HL-60 (cell line): ENCODE data around the gene ERBB4.

ENCODE experiments used
- DNase-seq, 2 experiments: peaks; one replicate each; pipeline ENCODE4 v3.0.0-alpha.2; 2010 to 2020; ENCODE audit warnings: low read depth in 1 of 2, low spot score in 1 of 2
- H3K27ac ChIP-seq: fragments of 250-450 bp; sonication (Bioruptor Pico); replicated peaks from 2 replicates; pipeline ENCODE4 v1.5.1; 2020; ENCODE audit warnings: mild to moderate bottlenecking, moderate library complexity
- H3K27me3 ChIP-seq: fragments of 250-450 bp; sonication (Bioruptor Pico); 2 replicates; pipeline ENCODE4 v1.5.1; 2021; ENCODE audit warnings: mild to moderate bottlenecking, moderate library complexity; ENCODE audit not compliant: insufficient read depth, poor library complexity, severe bottlenecking
- H3K4me3 ChIP-seq: replicated peaks from 2 replicates; pipeline ENCODE4 v1.5.1; 2011; ENCODE audit warnings: mild to moderate bottlenecking, control low read depth, low read length; ENCODE audit not compliant: insufficient read depth
- GABPA ChIP-seq: IDR thresholded peaks from 2 replicates; pipeline ENCODE4 v1.6.1; 2012; ENCODE audit warnings: low read depth
- POLR2AphosphoS5 ChIP-seq: IDR thresholded peaks from 2 replicates; pipeline ENCODE4 v1.6.1; 2012; ENCODE audit warnings: low read depth
- SPI1 ChIP-seq: IDR thresholded peaks from 2 replicates; pipeline ENCODE4 v1.6.1; 2012; ENCODE audit warnings: low read depth, mild to moderate bottlenecking, borderline replicate concordance
- TF ChIP-seq, protein P1 (sequence below): IDR thresholded peaks from one replicate; pipeline ENCODE4 v1.5.1; 2011; ENCODE audit warnings: low read length, control low read depth, inconsistent platforms; ENCODE audit not compliant: insufficient read depth
- TF ChIP-seq, protein P2 (sequence below): IDR thresholded peaks from 2 replicates; pipeline ENCODE4 v1.6.1; 2012; ENCODE audit warnings: low read depth; ENCODE audit not compliant: insufficient replicate concordance

ERBB4 gene

DNA sequence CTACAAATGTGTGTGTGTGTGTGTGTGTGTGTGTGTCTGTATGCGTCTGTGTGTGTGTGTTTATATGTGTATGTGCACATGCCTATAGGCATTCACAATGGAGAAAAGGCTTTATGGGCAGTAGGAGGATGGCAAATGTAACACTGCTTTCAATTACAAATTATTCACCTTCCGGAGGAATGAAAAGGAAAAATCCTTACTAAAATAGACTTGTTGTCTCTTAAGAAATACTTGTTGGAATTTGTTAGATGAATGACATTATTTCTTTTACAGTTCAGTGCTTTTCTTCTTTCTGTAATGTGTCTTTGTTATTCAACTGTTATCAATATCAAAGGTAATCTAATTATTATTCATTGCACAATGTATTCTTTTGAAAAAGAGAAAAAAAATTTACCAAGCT is 874.3 kb downstream of the ERBB4 start:
- no peak for DNase-seq
- H3K4me3 ChIP-seq = no peak overlapping the region
- H3K27me3 ChIP-seq = no peaks in the 10 kb centered on the region
- TF ChIP-seq, protein P1, sequence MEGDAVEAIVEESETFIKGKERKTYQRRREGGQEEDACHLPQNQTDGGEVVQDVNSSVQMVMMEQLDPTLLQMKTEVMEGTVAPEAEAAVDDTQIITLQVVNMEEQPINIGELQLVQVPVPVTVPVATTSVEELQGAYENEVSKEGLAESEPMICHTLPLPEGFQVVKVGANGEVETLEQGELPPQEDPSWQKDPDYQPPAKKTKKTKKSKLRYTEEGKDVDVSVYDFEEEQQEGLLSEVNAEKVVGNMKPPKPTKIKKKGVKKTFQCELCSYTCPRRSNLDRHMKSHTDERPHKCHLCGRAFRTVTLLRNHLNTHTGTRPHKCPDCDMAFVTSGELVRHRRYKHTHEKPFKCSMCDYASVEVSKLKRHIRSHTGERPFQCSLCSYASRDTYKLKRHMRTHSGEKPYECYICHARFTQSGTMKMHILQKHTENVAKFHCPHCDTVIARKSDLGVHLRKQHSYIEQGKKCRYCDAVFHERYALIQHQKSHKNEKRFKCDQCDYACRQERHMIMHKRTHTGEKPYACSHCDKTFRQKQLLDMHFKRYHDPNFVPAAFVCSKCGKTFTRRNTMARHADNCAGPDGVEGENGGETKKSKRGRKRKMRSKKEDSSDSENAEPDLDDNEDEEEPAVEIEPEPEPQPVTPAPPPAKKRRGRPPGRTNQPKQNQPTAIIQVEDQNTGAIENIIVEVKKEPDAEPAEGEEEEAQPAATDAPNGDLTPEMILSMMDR = no peak
- no peak for TF ChIP-seq SPI1
- TF ChIP-seq, protein P2, sequence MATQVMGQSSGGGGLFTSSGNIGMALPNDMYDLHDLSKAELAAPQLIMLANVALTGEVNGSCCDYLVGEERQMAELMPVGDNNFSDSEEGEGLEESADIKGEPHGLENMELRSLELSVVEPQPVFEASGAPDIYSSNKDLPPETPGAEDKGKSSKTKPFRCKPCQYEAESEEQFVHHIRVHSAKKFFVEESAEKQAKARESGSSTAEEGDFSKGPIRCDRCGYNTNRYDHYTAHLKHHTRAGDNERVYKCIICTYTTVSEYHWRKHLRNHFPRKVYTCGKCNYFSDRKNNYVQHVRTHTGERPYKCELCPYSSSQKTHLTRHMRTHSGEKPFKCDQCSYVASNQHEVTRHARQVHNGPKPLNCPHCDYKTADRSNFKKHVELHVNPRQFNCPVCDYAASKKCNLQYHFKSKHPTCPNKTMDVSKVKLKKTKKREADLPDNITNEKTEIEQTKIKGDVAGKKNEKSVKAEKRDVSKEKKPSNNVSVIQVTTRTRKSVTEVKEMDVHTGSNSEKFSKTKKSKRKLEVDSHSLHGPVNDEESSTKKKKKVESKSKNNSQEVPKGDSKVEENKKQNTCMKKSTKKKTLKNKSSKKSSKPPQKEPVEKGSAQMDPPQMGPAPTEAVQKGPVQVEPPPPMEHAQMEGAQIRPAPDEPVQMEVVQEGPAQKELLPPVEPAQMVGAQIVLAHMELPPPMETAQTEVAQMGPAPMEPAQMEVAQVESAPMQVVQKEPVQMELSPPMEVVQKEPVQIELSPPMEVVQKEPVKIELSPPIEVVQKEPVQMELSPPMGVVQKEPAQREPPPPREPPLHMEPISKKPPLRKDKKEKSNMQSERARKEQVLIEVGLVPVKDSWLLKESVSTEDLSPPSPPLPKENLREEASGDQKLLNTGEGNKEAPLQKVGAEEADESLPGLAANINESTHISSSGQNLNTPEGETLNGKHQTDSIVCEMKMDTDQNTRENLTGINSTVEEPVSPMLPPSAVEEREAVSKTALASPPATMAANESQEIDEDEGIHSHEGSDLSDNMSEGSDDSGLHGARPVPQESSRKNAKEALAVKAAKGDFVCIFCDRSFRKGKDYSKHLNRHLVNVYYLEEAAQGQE = no peak
- TF ChIP-seq GABPA = no peak
- no peak for TF ChIP-seq POLR2AphosphoS5
- H3K27ac ChIP-seq = no peak overlapping the region

DNA sequence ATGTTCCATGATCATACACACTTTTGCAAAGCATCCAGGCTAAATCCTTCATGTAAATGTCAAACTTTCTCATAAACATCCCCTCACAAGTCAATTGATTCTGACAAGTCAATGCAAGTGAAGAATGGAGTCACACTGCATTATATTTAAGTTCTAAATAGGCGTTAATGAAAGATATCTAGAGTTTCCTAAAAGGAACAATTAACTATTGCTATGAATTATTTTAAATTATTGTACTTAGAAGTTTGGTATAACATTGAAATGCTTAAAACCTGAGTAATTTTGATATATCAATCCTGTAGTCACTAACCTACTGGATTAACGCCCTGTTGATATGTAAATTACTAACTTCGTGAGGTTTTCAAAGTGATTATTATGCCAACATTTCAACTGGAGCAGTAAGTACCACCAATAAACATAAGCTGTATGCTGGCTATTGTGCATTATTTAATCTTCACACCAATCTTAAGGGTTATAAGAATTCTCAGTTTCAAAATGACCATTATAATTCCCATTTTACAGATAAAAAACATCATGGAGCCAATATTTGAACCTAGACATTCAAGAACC is 884.3 kb downstream of the ERBB4 start:
- DNase-seq = no peak
- Histone ChIP-seq H3K4me3 (no peak overlapping the region), H3K27ac (no peak overlapping the region), H3K27me3 (no peaks in the 10 kb centered on the region)
- TF ChIP-seq GABPA = no peak
- TF ChIP-seq POLR2AphosphoS5 = no peak
- TF ChIP-seq SPI1 = no peak
- TF ChIP-seq, protein P1 = no peak
- TF ChIP-seq, protein P2 = no peak

DNA sequence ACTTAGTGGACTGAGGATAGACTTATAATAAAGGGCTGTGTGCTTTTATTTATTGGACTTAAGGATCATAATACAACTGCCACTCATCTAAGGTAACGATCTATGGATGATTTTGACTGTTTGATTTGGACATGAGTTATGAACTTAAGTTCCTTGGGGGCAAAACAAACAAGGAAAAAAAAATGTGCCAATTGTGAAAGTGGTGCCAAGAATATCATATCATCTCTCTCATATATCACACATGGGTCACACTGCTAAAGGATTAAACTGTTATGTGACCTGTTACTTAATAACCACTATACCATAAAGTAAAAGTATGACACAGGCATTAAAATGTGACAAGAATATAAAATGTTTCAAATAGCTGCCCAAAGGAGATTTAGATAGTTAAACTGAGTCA is 886.3 kb downstream of the ERBB4 start:
- Histone ChIP-seq H3K27me3 (no peaks in the 10 kb centered on the region), H3K4me3 (no peak overlapping the region), H3K27ac (no peak overlapping the region)
- TF ChIP-seq, protein P2 = no peak
- TF ChIP-seq POLR2AphosphoS5 (no peak), SPI1 (no peak), GABPA (no peak)
- TF ChIP-seq, protein P1 = no peak
- no peak for DNase-seq
